Measurements from ENCODE around the gene FCMR. TPM values are rescaled to one million over a fixed set of nuclear protein-coding genes. Genes with fewer than 3 reads are reported as not detected.

The FCMR gene
- total and polyA plus RNA-seq, 9 of the 15 experiments (the other 6 are each of a cell fraction or from before 2014, with no cell fraction given), result 0.11 to 0.82 (median 0.20) TPM; not detected in 5

DNA sequence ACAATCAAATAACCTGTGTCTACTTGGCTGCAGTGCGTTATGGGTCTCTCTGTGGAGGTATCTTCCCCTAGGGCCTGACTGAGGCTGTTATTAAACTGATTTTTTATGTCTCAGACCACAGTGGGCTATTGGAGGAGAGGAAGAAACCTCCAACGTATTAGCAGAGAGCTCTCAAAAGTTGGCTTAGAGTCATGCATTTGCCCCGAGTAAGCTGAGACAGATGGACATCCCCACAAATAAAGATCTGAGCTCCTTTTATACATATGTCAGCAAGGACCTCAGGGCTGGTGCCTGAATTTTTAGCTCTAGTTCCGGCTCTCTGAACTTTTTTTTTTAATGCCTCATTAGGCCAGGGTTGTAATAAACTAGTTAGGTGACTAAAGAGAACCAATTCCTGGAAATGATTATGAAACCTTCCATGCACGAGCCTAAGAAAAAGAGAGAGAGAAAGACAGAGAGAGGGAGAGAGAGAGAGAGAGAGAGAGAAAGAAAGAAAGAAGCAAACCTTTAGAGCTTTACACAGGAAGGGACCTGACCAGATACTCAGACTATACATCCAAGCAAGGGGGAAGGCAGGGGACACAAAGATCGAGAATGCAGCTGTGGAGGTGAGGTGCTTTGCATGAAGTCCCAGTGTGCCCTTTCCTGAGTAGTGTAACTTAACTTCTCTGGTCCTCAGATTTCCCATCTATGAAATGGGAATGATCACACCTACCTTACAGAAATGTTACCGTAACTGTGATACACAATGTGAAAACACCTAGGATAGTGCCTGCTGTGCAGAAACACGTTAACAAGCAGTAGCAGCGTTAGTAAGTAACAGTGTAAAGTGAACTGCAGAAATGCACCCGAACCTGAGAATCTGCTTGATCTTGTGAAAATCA is 33.0 kb upstream of the FCMR start (continued):
- no peak for TF ChIP-seq NONO (IDR thresholded peaks at IDR 0.05; ENCODE audit: low read depth in 2 of 2, low read length in 1 of 2)
- TF ChIP-seq RBM25 (IDR thresholded peaks at IDR 0.05; ENCODE audit: low read depth, low read length, severe bottlenecking), result peak; percentile 62
- no peak for TF ChIP-seq SOX6 (IDR thresholded peaks at IDR 0.05)
- TF ChIP-seq ZNF354B (CRISPR knock-in tag; IDR thresholded peaks at IDR 0.05), result no peak

DNA sequence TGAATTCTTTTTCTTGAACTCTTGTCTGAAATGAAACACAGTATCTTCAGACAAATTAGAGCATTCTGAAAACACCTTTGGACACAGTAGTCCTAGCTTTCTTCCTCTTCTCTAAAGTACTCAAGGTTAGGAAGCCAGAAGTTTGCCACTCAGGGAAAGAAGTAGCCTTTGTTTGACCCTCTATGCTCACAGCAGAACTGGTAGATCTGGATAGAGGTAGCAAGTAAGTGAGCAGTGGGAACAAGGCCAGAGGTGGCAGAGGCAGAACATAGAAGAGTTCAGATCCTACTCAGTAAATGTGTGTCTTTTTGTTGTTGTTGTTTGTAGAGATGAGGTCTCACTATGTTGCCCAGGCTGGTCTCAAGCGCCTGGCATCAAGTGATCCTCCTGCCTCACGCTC is 31.9 kb upstream of the FCMR start:
- Histone ChIP-seq H4K20me1 (replicated peaks; ENCODE audit: control insufficient read depth, insufficient read depth, low read length) (no peaks in the 10 kb centered on the region), H3K27me3 (ENCODE audit: control insufficient read depth in 2 of 2, insufficient read depth in 2 of 2, low read length in 2 of 2) (no peaks in the 10 kb centered on the region), H3K36me3 (ENCODE audit: control insufficient read depth, insufficient read depth, low read length) (no peaks in the 10 kb centered on the region), H3K9me1 (ENCODE audit: control insufficient read depth, insufficient read depth, low read length) (no peaks in the 10 kb centered on the region), H3K4me2 (ENCODE audit: insufficient read depth, low read length) (no peak overlapping the region), H3K4me3 (no peak overlapping the region), H3K4me1 (replicated peaks in 1 of 2; ENCODE audit: control insufficient read depth in 2 of 2, insufficient read depth in 2 of 2, low read length in 2 of 2) (peaks cover 6 to 22% of the 10 kb centered on the region in 2 experiments; a peak in 4 of 5 replicates), H2AFZ (ENCODE audit: low read depth, low read length) (no peak overlapping the region), H3K9me3 (replicated peaks; ENCODE audit: control insufficient read depth, insufficient read depth, low read depth, low read length) (no peaks in the 10 kb centered on the region), H3K79me2 (ENCODE audit: control insufficient read depth, insufficient read depth, low read length) (no peaks in the 10 kb centered on the region), H3K27ac (ENCODE audit: extremely low read depth, low read depth, low read length) (no peak overlapping the region), H3K9ac (ENCODE audit: insufficient read depth in 1 of 2, low read depth in 2 of 2, low read length in 2 of 2) (no peak overlapping the region)
- TF ChIP-seq GABPB2 (CRISPR knock-in tag; conservative IDR thresholded peaks at IDR 0.05), result no peak
- TF ChIP-seq RBM22 (IDR thresholded peaks at IDR 0.05; ENCODE audit: low read depth, low read length, poor library complexity, severe bottlenecking), result no peak
- TF ChIP-seq ADNP (tag; IDR thresholded peaks at IDR 0.05), result peak; percentile 5; the same call in 1 of the 2 replicates
- TF ChIP-seq, protein P1, sequence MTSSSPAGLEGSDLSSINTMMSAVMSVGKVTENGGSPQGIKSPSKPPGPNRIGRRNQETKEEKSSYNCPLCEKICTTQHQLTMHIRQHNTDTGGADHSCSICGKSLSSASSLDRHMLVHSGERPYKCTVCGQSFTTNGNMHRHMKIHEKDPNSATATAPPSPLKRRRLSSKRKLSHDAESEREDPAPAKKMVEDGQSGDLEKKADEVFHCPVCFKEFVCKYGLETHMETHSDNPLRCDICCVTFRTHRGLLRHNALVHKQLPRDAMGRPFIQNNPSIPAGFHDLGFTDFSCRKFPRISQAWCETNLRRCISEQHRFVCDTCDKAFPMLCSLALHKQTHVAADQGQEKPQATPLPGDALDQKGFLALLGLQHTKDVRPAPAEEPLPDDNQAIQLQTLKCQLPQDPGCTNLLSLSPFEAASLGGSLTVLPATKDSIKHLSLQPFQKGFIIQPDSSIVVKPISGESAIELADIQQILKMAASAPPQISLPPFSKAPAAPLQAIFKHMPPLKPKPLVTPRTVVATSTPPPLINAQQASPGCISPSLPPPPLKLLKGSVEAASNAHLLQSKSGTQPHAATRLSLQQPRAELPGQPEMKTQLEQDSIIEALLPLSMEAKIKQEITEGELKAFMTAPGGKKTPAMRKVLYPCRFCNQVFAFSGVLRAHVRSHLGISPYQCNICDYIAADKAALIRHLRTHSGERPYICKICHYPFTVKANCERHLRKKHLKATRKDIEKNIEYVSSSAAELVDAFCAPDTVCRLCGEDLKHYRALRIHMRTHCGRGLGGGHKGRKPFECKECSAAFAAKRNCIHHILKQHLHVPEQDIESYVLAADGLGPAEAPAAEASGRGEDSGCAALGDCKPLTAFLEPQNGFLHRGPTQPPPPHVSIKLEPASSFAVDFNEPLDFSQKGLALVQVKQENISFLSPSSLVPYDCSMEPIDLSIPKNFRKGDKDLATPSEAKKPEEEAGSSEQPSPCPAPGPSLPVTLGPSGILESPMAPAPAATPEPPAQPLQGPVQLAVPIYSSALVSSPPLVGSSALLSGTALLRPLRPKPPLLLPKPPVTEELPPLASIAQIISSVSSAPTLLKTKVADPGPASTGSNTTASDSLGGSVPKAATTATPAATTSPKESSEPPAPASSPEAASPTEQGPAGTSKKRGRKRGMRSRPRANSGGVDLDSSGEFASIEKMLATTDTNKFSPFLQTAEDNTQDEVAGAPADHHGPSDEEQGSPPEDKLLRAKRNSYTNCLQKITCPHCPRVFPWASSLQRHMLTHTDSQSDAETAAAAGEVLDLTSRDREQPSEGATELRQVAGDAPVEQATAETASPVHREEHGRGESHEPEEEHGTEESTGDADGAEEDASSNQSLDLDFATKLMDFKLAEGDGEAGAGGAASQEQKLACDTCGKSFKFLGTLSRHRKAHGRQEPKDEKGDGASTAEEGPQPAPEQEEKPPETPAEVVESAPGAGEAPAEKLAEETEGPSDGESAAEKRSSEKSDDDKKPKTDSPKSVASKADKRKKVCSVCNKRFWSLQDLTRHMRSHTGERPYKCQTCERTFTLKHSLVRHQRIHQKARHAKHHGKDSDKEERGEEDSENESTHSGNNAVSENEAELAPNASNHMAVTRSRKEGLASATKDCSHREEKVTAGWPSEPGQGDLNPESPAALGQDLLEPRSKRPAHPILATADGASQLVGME (CRISPR knock-in tag; IDR thresholded peaks at IDR 0.05), result no peak
- ATAC-seq (no peak), DNase-seq (ENCODE audit: extremely low read depth in 1 of 4, low spot score in 3 of 4) (no peak), FAIRE-seq (no peak)
- in situ Hi-C loops (cut with MboI), result no loop called here
- 100% methylated on average over 2 of the region's 2 CpGs for WGBS (ENCODE audit: insufficient coverage, low coverage, missing lambda C conversion rate)
- no TSS peak for BruUV-seq (replicated peaks)
- intact Hi-C loops (cut with micrococcal nuclease), result no loop called here
- ChIA-PET CTCF (ENCODE audit: low intra/inter-chr PET ratio) (no interaction called here), POLR2A (interaction anchor here (1.4 to 1.8 kb wide), 2 partner anchors 18 to 19 kb away, joined by 7 to 8 read pairs; no protein-coding TSS in a partner anchor)

All from K562 (cell line).